GM12878 (cell line): ENCODE measurements around the gene XRRA1. TPM values are rescaled to one million over a fixed set of nuclear protein-coding genes. Genes with fewer than 3 reads are reported as not detected.

ENCODE experiments used
- ATAC-seq: fragments of 200-7000 bp; cut with Tn5 transposase; 3 replicates; pipeline ENCODE4 v1.9.1; 2020; ENCODE audit warnings: mild to moderate bottlenecking, moderate library complexity
- BruUV-seq: library from RNA; stranded (reverse); fragments of 400-500 nt; replicated peaks from 2 replicates; lab custom pipeline; 2021; lab: Mats Ljungman, UMichigan
- CTCF ChIA-PET: fragments of 300-600 bp; sonication (Branson Sonifier 250); formaldehyde crosslinking; extraction: SDS; loops from one replicate; lab custom pipeline; 2021; ENCODE audit warnings: inconsistent platforms; lab: Yijun Ruan, JAX
- POLR2A ChIA-PET: fragments of 350-600 bp; formaldehyde crosslinking; extraction: SDS; loops from one replicate; lab custom pipeline; 2021; ENCODE audit warnings: inconsistent platforms; lab: Charles Lee
- RAD21 ChIA-PET: fragments of 300-600 bp; sonication (Branson Sonifier 250); formaldehyde crosslinking; loops from one replicate; lab custom pipeline; 2023; ENCODE audit warnings: antibody characterized with exemption; ENCODE audit not compliant: unreplicated experiment; lab: Charles Lee
- SMC1A ChIA-PET: fragments of 300-600 bp; sonication (Branson Sonifier 250); formaldehyde crosslinking; loops from one replicate; lab custom pipeline; 2023; ENCODE audit not compliant: unreplicated experiment, uncharacterized antibody; lab: Charles Lee
- DNase-seq: peaks from one replicate; pipeline ENCODE4 v3.0.0-alpha.2; 2011; ENCODE audit warnings: low read depth, low spot score
- FAIRE-seq: peaks from 3 replicates; lab custom pipeline; 2011; peaks lifted over from hg19 to GRCh38; lab: Jason Lieb, UNC
- H2AFZ ChIP-seq: 2 replicates; pipeline ENCODE4 v1.6.0; 2011; ENCODE audit warnings: low read depth, low read length, control low read depth; ENCODE audit not compliant: control insufficient read depth
- H3K27ac ChIP-seq: 2 replicates; pipeline ENCODE4 v1.5.1; 2011; ENCODE audit warnings: control low read depth; ENCODE audit not compliant: control insufficient read depth, insufficient read depth
- H3K27me3 ChIP-seq, 2 experiments: replicated peaks in 1 of 2; 2 replicates each; pipeline versions ENCODE4 v1.6.0 to v1.6.1; 2011; ENCODE audit warnings: low read length in 1 of 2; ENCODE audit not compliant: control insufficient read depth in 2 of 2, insufficient read depth in 2 of 2
- H3K36me3 ChIP-seq, 2 experiments: 2 replicates each; pipeline ENCODE4 v1.5.1; 2011; ENCODE audit warnings: low read length in 1 of 2; ENCODE audit not compliant: control insufficient read depth in 2 of 2, insufficient read depth in 2 of 2
- H3K4me1 ChIP-seq: 2 replicates; pipeline ENCODE4 v1.6.1; 2011; ENCODE audit warnings: mild to moderate bottlenecking, low read length, moderate library complexity, mixed read lengths; ENCODE audit not compliant: control insufficient read depth, insufficient read depth
- H3K4me2 ChIP-seq: 2 replicates; pipeline ENCODE4 v1.6.0; 2011; ENCODE audit warnings: control low read depth; ENCODE audit not compliant: control insufficient read depth, insufficient read depth
- H3K4me3 ChIP-seq: fragments of 200-600 bp; sonication (generic); 2 replicates; pipeline ENCODE4 v1.5.1; 2016
- H3K79me2 ChIP-seq: 2 replicates; pipeline ENCODE4 v1.6.0; 2011; ENCODE audit warnings: low read length; ENCODE audit not compliant: control insufficient read depth, insufficient read depth
- H3K9ac ChIP-seq: 2 replicates; pipeline ENCODE4 v1.8.0; 2011; ENCODE audit warnings: low read length, control low read depth, mixed read lengths; ENCODE audit not compliant: control insufficient read depth, insufficient read depth
- H3K9me3 ChIP-seq: replicated peaks from 3 replicates; pipeline ENCODE4 v1.5.1; 2011; ENCODE audit warnings: mild to moderate bottlenecking, low read length; ENCODE audit not compliant: control insufficient read depth, insufficient read depth
- H4K20me1 ChIP-seq: 2 replicates; pipeline ENCODE4 v1.6.0; 2011; ENCODE audit not compliant: control insufficient read depth, insufficient read depth
- ATF7 ChIP-seq: fragments of 450-650 bp; IDR thresholded peaks from 2 replicates; pipeline ENCODE4 v1.6.1; 2016; ENCODE audit warnings: low read depth, mild to moderate bottlenecking
- EZH2 ChIP-seq: IDR thresholded peaks from 2 replicates; pipeline ENCODE4 v1.6.1; 2012; ENCODE audit warnings: low read depth, mild to moderate bottlenecking, control low read depth, inconsistent platforms, low read length, borderline replicate concordance; ENCODE audit not compliant: control insufficient read depth
- NR2F1 ChIP-seq: fragments of 450-650 bp; conservative IDR thresholded peaks from 2 replicates; pipeline ENCODE4 v1.6.1; 2017; ENCODE audit warnings: mild to moderate bottlenecking
- PKNOX1 ChIP-seq: fragments of 450-650 bp; IDR thresholded peaks from 2 replicates; pipeline ENCODE4 v1.6.1; 2016; ENCODE audit warnings: mild to moderate bottlenecking
- RBBP5 ChIP-seq: fragments of 200-600 bp; sonication (generic); conservative IDR thresholded peaks from 2 replicates; pipeline ENCODE4 v1.6.1; 2016
- RELA ChIP-seq: fragments of 450-650 bp; IDR thresholded peaks from 2 replicates; pipeline ENCODE4 v1.8.0; 2014; ENCODE audit warnings: borderline replicate concordance; ENCODE audit not compliant: partially characterized antibody
- RELB ChIP-seq: fragments of 450-650 bp; IDR thresholded peaks from 2 replicates; pipeline ENCODE4 v1.6.1; 2017; ENCODE audit warnings: low read depth, mild to moderate bottlenecking, moderate library complexity
- STAT3 ChIP-seq: IDR thresholded peaks from 2 replicates; pipeline ENCODE4 v1.6.1; 2011; ENCODE audit warnings: low read depth, low read length, improper control_type of control experiment
- TCF12 ChIP-seq: IDR thresholded peaks from 2 replicates; pipeline ENCODE4 v1.6.1; 2011; ENCODE audit warnings: low read depth, mild to moderate bottlenecking, low read length
- ZBTB40 ChIP-seq: fragments of 450-650 bp; IDR thresholded peaks from 2 replicates; pipeline ENCODE4 v1.6.1; 2016; ENCODE audit warnings: mild to moderate bottlenecking, moderate library complexity, borderline replicate concordance
- ZNF274 ChIP-seq: IDR thresholded peaks from one replicate; pipeline ENCODE4 v1.8.0; 2011; ENCODE audit not compliant: insufficient read length, insufficient read depth
- ZNF622 ChIP-seq: fragments of 450-650 bp; IDR thresholded peaks from 2 replicates; pipeline ENCODE4 v1.6.1; 2017; ENCODE audit warnings: mild to moderate bottlenecking, inconsistent platforms
- WGBS: methylation state at CpG from one replicate; pipeline ENCODE4 v1.1.6; 2016; ENCODE audit warnings: low lambda C conversion rate; ENCODE audit not compliant: insufficient replicate concordance, insufficient coverage; ENCODE audit errors: missing lambda C conversion rate; 5-methylcytosine and 5-hydroxymethylcytosine counted together
- in situ Hi-C: fragments of 300-500 bp; cut with MboI; formaldehyde crosslinking; loops from 9 replicates; pipeline ENCODE4 v1.14.3; 2018; ENCODE audit warnings: mixed read lengths
- intact Hi-C: fragments of 100-400 bp; cut with micrococcal nuclease; formaldehyde crosslinking; loops from one replicate; pipeline ENCODE4 v1.14.2; 2022; ENCODE audit not compliant: unreplicated experiment
- polyA plus RNA-seq, 11 experiments: library from polyadenylated mRNA; depleted of rRNA in 4 of 11; unstranded in 6 of 11; stranded (reverse) in 5 of 11; fragments of >200 nt; fragmentation: Nextera tagmentation in 4 of 11; fragmentation: Illumina TruSeq in 1 of 11; extraction: Ambion mirVana in 4 of 11; extraction: Trizol in 1 of 11; gene quantifications; 1 replicate in 1 of 11; 2 replicates in 10 of 11; pipeline versions ENCODE4 v1.2.1 to v1.2.3, GENCODE V29; 2011 to 2016; ENCODE audit warnings: inconsistent platforms in 2 of 11, missing spikeins in 2 of 11, low read depth in 1 of 11
- total RNA-seq, 4 experiments: library from RNA; depleted of rRNA in 3 of 4; stranded (reverse); fragments of >200 nt in 3 of 4; fragmentation: Illumina TruSeq in 1 of 4; extraction: Trizol in 1 of 4; gene quantifications; 2 replicates each; pipeline versions ENCODE4 v1.2.1 to v1.2.3, GENCODE V29; 2013 to 2021
- TF ChIP-seq, protein P1 (sequence below): IDR thresholded peaks from 2 replicates; pipeline ENCODE4 v1.6.1; 2012; ENCODE audit warnings: low read length, inconsistent platforms
- TF ChIP-seq, protein P2 (sequence below): fragments of 450-650 bp; IDR thresholded peaks from 2 replicates; pipeline ENCODE4 v1.6.1; 2018; ENCODE audit warnings: borderline replicate concordance, mild to moderate bottlenecking; ENCODE audit not compliant: partially characterized antibody

The XRRA1 gene
- total and polyA plus RNA-seq, 10 of the 15 experiments (the other 5 are each of a cell fraction or from before 2014, with no cell fraction given), result 2.5 to 8.8 (median 4.6) TPM

GRCh38 chr11:74936976-74937375 is 11.9 kb downstream of the XRRA1 start:
- FAIRE-seq (no peak), ATAC-seq (no peak), DNase-seq (no peak)
- BruUV-seq, result no TSS peak
- Histone ChIP-seq H3K4me3 (no peak overlapping the region), H3K27ac (no peak overlapping the region), H3K27me3 (no peaks in the 10 kb centered on the region), H3K9me3 (no peaks in the 10 kb centered on the region), H3K4me1 (peaks cover 10% of the 10 kb centered on the region), H2AFZ (no peak overlapping the region), H3K79me2 (no peaks in the 10 kb centered on the region), H3K4me2 (no peak overlapping the region), H3K9ac (no peak overlapping the region), H4K20me1 (no peaks in the 10 kb centered on the region), H3K36me3 (peaks cover 2% of the 10 kb centered on the region in 2 experiments; a peak in 2 of 4 replicates)
- intact Hi-C loops, result no loop called here
- POLR2A ChIA-PET, result interaction anchor here (1.3 kb wide), 1 partner anchor 12 kb away, joined by 3 read pairs; the partner anchor contains the start of genes SPCS2 and XRRA1
- in situ Hi-C loops, result no loop called here
- RAD21 ChIA-PET, result no interaction called here
- CTCF ChIA-PET, result interaction anchor here (0.9 to 2.4 kb wide), 7 partner anchors 11 to 313 kb away, joined by 3 to 10 read pairs (median 5); no protein-coding TSS in a partner anchor
- SMC1A ChIA-PET, result interaction anchor here (1.4 to 1.5 kb wide), 2 partner anchors 56 to 269 kb away, joined by 3 to 4 read pairs; no protein-coding TSS in a partner anchor
- 80% methylated on average over 5 of the region's 5 CpGs for WGBS
- TF ChIP-seq, protein P1, sequence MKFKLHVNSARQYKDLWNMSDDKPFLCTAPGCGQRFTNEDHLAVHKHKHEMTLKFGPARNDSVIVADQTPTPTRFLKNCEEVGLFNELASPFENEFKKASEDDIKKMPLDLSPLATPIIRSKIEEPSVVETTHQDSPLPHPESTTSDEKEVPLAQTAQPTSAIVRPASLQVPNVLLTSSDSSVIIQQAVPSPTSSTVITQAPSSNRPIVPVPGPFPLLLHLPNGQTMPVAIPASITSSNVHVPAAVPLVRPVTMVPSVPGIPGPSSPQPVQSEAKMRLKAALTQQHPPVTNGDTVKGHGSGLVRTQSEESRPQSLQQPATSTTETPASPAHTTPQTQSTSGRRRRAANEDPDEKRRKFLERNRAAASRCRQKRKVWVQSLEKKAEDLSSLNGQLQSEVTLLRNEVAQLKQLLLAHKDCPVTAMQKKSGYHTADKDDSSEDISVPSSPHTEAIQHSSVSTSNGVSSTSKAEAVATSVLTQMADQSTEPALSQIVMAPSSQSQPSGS, result no peak
- TF ChIP-seq ZNF622 (no peak), ATF7 (no peak), STAT3 (no peak), TCF12 (no peak), RELA (no peak), ZBTB40 (no peak), ZNF274 (no peak), RELB (no peak), PKNOX1 (no peak), RBBP5 (no peak), EZH2 (no peak), NR2F1 (no peak)
- TF ChIP-seq, protein P2, sequence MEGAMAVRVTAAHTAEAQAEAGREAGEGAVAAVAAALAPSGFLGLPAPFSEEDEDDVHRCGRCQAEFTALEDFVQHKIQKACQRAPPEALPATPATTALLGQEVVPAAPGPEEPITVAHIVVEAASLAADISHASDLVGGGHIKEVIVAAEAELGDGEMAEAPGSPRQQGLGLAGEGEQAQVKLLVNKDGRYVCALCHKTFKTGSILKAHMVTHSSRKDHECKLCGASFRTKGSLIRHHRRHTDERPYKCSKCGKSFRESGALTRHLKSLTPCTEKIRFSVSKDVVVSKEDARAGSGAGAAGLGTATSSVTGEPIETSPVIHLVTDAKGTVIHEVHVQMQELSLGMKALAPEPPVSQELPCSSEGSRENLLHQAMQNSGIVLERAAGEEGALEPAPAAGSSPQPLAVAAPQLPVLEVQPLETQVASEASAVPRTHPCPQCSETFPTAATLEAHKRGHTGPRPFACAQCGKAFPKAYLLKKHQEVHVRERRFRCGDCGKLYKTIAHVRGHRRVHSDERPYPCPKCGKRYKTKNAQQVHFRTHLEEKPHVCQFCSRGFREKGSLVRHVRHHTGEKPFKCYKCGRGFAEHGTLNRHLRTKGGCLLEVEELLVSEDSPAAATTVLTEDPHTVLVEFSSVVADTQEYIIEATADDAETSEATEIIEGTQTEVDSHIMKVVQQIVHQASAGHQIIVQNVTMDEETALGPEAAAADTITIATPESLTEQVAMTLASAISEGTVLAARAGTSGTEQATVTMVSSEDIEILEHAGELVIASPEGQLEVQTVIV, result no peak
